Diencephalon (tissue), 1 donor: ENCODE measurements around the gene COL6A1. TPM values are rescaled to one million over a fixed set of nuclear protein-coding genes. Genes with fewer than 3 reads are reported as not detected.

ENCODE experiments used
- total RNA-seq: library from RNA; depleted of rRNA; stranded (reverse); fragments of >200 nt; gene quantifications from one replicate; pipeline ENCODE4 v1.2.3, GENCODE V29; 2014

COL6A1 gene, protein sequence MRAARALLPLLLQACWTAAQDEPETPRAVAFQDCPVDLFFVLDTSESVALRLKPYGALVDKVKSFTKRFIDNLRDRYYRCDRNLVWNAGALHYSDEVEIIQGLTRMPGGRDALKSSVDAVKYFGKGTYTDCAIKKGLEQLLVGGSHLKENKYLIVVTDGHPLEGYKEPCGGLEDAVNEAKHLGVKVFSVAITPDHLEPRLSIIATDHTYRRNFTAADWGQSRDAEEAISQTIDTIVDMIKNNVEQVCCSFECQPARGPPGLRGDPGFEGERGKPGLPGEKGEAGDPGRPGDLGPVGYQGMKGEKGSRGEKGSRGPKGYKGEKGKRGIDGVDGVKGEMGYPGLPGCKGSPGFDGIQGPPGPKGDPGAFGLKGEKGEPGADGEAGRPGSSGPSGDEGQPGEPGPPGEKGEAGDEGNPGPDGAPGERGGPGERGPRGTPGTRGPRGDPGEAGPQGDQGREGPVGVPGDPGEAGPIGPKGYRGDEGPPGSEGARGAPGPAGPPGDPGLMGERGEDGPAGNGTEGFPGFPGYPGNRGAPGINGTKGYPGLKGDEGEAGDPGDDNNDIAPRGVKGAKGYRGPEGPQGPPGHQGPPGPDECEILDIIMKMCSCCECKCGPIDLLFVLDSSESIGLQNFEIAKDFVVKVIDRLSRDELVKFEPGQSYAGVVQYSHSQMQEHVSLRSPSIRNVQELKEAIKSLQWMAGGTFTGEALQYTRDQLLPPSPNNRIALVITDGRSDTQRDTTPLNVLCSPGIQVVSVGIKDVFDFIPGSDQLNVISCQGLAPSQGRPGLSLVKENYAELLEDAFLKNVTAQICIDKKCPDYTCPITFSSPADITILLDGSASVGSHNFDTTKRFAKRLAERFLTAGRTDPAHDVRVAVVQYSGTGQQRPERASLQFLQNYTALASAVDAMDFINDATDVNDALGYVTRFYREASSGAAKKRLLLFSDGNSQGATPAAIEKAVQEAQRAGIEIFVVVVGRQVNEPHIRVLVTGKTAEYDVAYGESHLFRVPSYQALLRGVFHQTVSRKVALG
- total RNA-seq = 65.0 TPM

DNA sequence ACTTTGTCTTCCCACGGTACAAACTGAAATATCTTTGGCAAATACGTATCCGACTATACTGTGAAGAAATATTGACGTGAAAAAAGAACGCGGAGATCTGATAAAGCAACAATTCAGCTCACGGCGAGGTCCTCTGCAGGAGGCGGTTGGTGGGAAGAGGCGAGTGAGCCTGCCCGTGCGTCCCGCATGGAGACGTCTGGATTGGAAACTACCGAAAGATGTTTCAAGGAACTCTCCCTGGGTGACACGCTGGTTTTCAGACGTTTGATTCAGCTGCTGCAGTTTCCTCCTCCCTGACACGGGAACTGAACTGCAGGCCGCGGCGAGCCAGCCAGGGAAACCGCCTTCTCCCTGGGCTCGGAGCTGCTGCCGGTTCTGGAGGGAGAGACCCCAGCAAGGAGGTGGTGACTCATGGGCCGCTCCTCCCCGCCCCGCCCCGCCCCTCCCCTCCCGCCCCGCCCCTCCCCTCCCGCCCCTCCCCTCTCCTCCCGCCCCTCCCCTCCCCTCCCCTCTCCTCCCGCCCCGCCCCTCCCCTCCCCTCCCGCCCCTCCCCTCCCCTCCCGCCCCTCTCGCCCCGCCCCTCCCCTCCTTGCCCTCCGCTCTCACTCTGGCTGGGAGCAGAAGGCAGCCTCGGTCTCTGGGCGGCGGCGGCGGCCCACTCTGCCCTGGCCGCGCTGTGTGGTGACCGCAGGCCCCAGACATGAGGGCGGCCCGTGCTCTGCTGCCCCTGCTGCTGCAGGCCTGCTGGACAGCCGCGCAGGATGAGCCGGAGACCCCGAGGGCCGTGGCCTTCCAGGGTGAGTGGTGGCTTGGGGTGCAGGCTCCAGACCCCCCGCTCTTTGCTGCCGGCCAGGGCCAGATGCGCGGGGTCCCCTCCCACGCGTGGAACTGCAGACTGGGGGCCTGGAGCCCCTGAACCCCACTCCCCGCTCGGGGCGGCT is at the start of gene COL6A1:
Gene COL6A1, plus strand, starts transcription at position 620 of the 941 bp plus-strand sequence. Its CDS starts 81 bp downstream, at position 701.

Other genes with a start within 250 kb of the COL6A1 start
- 21.2 TPM for gene COL6A2, start 116.3 kb downstream of the COL6A1 start, total RNA-seq
- gene FTCD, start 173.8 kb downstream of the COL6A1 start, total RNA-seq = 0.69 TPM
- gene SPATC1L, start 202.7 kb downstream of the COL6A1 start, total RNA-seq = 10.4 TPM
- gene LSS, start 247.0 kb downstream of the COL6A1 start, total RNA-seq = 44.3 TPM